ENCODE data around the gene LGALS7B.

The LGALS7B gene

DNA sequence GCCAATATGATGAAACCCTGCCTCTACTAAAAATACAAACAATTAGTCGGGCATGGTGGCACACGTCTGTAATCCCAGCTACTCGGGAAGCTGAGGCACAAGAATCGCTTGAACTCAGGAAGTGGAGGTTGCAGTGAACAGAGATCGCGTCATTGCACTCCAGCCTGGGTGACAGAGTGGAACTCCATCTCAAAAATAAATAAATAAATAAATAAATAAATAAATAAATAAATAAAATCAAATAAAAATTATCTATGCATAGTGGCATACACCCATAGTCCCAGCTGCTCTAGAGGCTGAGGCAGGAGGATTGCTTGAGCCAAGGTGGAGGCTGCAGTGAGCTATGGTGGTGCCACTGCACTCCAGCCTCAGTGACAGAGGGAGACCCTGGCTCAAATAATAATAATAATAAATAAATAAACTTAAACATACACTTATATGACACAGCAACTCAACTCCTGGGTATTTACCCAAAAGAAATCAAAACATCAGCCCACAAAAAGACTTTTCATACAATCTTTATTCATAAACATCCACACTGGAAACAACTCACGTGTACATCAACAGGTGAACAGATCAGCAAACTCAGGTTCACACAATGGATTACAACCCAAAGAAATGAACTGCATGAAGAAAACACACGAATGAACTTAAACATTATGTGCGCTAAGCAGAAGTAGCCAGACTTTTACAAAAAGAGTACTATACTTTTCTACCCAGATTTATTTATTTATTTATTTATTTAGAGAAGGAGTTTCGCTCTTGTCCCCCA is 22.5 kb upstream of the LGALS7B start (continued):
- 0 out of 2 replicates have a peak, but pooled peaks have one; percentile 25 for TF ChIP-seq ZNF157 (tag by site-specific recombination; IDR thresholded peaks at IDR 0.05)
- no peak for TF ChIP-seq ZNF521 (tag by site-specific recombination; IDR thresholded peaks at IDR 0.05)
- TF ChIP-seq KLF16 (tag by site-specific recombination; IDR thresholded peaks at IDR 0.05), result no peak
- peak; percentile 8; the same call in 1 of the 2 replicates for TF ChIP-seq FEZF1 (tag by site-specific recombination; IDR thresholded peaks at IDR 0.05)
- TF ChIP-seq KLF8 (tag by site-specific recombination; IDR thresholded peaks at IDR 0.05), result no peak
- TF ChIP-seq GLI2 (tag by site-specific recombination; IDR thresholded peaks at IDR 0.05; ENCODE audit: borderline replicate concordance, low read depth), result no peak; the same call in 1 of the 2 replicates
- no peak for TF ChIP-seq ZFP69B (tag by site-specific recombination; IDR thresholded peaks at IDR 0.05)
- TF ChIP-seq, protein P1, sequence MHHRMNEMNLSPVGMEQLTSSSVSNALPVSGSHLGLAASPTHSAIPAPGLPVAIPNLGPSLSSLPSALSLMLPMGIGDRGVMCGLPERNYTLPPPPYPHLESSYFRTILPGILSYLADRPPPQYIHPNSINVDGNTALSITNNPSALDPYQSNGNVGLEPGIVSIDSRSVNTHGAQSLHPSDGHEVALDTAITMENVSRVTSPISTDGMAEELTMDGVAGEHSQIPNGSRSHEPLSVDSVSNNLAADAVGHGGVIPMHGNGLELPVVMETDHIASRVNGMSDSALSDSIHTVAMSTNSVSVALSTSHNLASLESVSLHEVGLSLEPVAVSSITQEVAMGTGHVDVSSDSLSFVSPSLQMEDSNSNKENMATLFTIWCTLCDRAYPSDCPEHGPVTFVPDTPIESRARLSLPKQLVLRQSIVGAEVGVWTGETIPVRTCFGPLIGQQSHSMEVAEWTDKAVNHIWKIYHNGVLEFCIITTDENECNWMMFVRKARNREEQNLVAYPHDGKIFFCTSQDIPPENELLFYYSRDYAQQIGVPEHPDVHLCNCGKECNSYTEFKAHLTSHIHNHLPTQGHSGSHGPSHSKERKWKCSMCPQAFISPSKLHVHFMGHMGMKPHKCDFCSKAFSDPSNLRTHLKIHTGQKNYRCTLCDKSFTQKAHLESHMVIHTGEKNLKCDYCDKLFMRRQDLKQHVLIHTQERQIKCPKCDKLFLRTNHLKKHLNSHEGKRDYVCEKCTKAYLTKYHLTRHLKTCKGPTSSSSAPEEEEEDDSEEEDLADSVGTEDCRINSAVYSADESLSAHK (tag by site-specific recombination; IDR thresholded peaks at IDR 0.05), result no peak; the same call in 1 of the 2 replicates
- no peak for TF ChIP-seq ZNF169 (tag by site-specific recombination; IDR thresholded peaks at IDR 0.05)
- no peak for TF ChIP-seq ZNF391 (tag by site-specific recombination; IDR thresholded peaks at IDR 0.05; ENCODE audit: borderline replicate concordance, low read depth)
- TF ChIP-seq, protein P2, sequence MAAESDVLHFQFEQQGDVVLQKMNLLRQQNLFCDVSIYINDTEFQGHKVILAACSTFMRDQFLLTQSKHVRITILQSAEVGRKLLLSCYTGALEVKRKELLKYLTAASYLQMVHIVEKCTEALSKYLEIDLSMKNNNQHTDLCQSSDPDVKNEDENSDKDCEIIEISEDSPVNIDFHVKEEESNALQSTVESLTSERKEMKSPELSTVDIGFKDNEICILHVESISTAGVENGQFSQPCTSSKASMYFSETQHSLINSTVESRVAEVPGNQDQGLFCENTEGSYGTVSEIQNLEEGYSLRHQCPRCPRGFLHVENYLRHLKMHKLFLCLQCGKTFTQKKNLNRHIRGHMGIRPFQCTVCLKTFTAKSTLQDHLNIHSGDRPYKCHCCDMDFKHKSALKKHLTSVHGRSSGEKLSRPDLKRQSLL (tag by site-specific recombination; IDR thresholded peaks at IDR 0.05), result no peak
- peak; percentile 92 for TF ChIP-seq SCRT2 (tag by site-specific recombination; IDR thresholded peaks at IDR 0.05)
- TF ChIP-seq GLIS1 (tag by site-specific recombination; IDR thresholded peaks at IDR 0.05), result peak; percentile 11; the same call in 1 of the 2 replicates
- no peak for TF ChIP-seq TCF7L2 (IDR thresholded peaks at IDR 0.05; ENCODE audit: borderline replicate concordance, low read depth, low read length)
- no peak for TF ChIP-seq ZNF785 (tag by site-specific recombination; IDR thresholded peaks at IDR 0.05)
- no peak for TF ChIP-seq ZBTB20 (tag by site-specific recombination; IDR thresholded peaks at IDR 0.05)
- TF ChIP-seq ZNF202 (tag by site-specific recombination; IDR thresholded peaks at IDR 0.05; ENCODE audit: borderline replicate concordance), result peak; percentile 90; the same call in 1 of the 2 replicates
- peak; percentile 94 for TF ChIP-seq ZFP37 (tag by site-specific recombination; IDR thresholded peaks at IDR 0.05)
- TF ChIP-seq ZNF132 (tag by site-specific recombination; IDR thresholded peaks at IDR 0.05; ENCODE audit: borderline replicate concordance), result no peak
- no peak for TF ChIP-seq ZEB2 (tag by site-specific recombination; IDR thresholded peaks at IDR 0.05)
- TF ChIP-seq, protein P3, sequence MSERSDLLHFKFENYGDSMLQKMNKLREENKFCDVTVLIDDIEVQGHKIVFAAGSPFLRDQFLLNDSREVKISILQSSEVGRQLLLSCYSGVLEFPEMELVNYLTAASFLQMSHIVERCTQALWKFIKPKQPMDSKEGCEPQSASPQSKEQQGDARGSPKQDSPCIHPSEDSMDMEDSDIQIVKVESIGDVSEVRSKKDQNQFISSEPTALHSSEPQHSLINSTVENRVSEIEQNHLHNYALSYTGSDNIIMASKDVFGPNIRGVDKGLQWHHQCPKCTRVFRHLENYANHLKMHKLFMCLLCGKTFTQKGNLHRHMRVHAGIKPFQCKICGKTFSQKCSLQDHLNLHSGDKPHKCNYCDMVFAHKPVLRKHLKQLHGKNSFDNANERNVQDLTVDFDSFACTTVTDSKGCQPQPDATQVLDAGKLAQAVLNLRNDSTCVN (tag by site-specific recombination; optimal IDR thresholded peaks at IDR 0.05), result no peak
- TF ChIP-seq ZSCAN16 (tag by site-specific recombination; IDR thresholded peaks at IDR 0.05), result no peak
- no peak for TF ChIP-seq GLI4 (tag by site-specific recombination; IDR thresholded peaks at IDR 0.05)
- TF ChIP-seq ZNF777 (tag by site-specific recombination; IDR thresholded peaks at IDR 0.05; ENCODE audit: borderline replicate concordance), result no peak
- TF ChIP-seq, protein P4, sequence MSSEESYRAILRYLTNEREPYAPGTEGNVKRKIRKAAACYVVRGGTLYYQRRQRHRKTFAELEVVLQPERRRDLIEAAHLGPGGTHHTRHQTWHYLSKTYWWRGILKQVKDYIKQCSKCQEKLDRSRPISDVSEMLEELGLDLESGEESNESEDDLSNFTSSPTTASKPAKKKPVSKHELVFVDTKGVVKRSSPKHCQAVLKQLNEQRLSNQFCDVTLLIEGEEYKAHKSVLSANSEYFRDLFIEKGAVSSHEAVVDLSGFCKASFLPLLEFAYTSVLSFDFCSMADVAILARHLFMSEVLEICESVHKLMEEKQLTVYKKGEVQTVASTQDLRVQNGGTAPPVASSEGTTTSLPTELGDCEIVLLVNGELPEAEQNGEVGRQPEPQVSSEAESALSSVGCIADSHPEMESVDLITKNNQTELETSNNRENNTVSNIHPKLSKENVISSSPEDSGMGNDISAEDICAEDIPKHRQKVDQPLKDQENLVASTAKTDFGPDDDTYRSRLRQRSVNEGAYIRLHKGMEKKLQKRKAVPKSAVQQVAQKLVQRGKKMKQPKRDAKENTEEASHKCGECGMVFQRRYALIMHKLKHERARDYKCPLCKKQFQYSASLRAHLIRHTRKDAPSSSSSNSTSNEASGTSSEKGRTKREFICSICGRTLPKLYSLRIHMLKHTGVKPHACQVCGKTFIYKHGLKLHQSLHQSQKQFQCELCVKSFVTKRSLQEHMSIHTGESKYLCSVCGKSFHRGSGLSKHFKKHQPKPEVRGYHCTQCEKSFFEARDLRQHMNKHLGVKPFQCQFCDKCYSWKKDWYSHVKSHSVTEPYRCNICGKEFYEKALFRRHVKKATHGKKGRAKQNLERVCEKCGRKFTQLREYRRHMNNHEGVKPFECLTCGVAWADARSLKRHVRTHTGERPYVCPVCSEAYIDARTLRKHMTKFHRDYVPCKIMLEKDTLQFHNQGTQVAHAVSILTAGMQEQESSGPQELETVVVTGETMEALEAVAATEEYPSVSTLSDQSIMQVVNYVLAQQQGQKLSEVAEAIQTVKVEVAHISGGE (tag by site-specific recombination; conservative IDR thresholded peaks at IDR 0.05; ENCODE audit: low read depth), result peak; percentile 90
- TF ChIP-seq, protein P5, sequence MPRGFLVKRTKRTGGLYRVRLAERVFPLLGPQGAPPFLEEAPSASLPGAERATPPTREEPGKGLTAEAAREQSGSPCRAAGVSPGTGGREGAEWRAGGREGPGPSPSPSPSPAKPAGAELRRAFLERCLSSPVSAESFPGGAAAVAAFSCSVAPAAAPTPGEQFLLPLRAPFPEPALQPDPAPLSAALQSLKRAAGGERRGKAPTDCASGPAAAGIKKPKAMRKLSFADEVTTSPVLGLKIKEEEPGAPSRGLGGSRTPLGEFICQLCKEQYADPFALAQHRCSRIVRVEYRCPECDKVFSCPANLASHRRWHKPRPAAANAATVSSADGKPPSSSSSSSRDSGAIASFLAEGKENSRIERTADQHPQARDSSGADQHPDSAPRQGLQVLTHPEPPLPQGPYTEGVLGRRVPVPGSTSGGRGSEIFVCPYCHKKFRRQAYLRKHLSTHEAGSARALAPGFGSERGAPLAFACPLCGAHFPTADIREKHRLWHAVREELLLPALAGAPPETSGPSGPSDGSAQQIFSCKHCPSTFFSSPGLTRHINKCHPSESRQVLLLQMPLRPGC (tag by site-specific recombination; IDR thresholded peaks at IDR 0.05), result no peak
- TF ChIP-seq ZNF133 (tag by site-specific recombination; IDR thresholded peaks at IDR 0.05), result no peak
- TF ChIP-seq, protein P6, sequence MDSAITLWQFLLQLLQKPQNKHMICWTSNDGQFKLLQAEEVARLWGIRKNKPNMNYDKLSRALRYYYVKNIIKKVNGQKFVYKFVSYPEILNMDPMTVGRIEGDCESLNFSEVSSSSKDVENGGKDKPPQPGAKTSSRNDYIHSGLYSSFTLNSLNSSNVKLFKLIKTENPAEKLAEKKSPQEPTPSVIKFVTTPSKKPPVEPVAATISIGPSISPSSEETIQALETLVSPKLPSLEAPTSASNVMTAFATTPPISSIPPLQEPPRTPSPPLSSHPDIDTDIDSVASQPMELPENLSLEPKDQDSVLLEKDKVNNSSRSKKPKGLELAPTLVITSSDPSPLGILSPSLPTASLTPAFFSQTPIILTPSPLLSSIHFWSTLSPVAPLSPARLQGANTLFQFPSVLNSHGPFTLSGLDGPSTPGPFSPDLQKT (IDR thresholded peaks at IDR 0.05; ENCODE audit: borderline replicate concordance, low read depth, low read length), result no peak
- TF ChIP-seq ZNF747 (tag by site-specific recombination; IDR thresholded peaks at IDR 0.05), result no peak
